SK-N-SH treated with all-trans-retinoic acid at 6 μM for 48 hours (cell line): ENCODE measurements around the gene TUFT1.

Experiments used
- BACH2 ChIP-seq: fragments of 250-450 bp; sonication (Bioruptor Pico); IDR thresholded peaks from 2 replicates; pipeline ENCODE4 v1.9.0; 2021; ENCODE audit warnings: mild to moderate bottlenecking, borderline replicate concordance
- ESRRG ChIP-seq: fragments of 250-450 bp; sonication (Bioruptor Pico); IDR thresholded peaks from 2 replicates; pipeline ENCODE4 v1.6.1; 2021; ENCODE audit warnings: mild to moderate bottlenecking
- RARB ChIP-seq: fragments of 250-450 bp; sonication (Bioruptor Pico); IDR thresholded peaks from 2 replicates; pipeline ENCODE4 v1.8.0; 2021; ENCODE audit warnings: mild to moderate bottlenecking, moderate library complexity
- SNAI2 ChIP-seq: fragments of 250-450 bp; sonication (Bioruptor Pico); IDR thresholded peaks from 2 replicates; pipeline ENCODE4 v1.5.0; 2020; ENCODE audit warnings: mild to moderate bottlenecking, moderate library complexity
- TCF4 ChIP-seq: fragments of 250-450 bp; sonication (Bioruptor Pico); IDR thresholded peaks from 2 replicates; pipeline ENCODE4 v1.8.0; 2021; ENCODE audit warnings: mild to moderate bottlenecking, moderate library complexity, borderline replicate concordance
- TOX ChIP-seq: fragments of 250-450 bp; sonication (Bioruptor Pico); IDR thresholded peaks from 2 replicates; pipeline ENCODE4 v1.8.0; 2021; ENCODE audit warnings: mild to moderate bottlenecking, moderate library complexity, borderline replicate concordance
- ZFP3 ChIP-seq: fragments of 250-450 bp; sonication (Bioruptor Pico); IDR thresholded peaks from 2 replicates; pipeline ENCODE4 v1.5.0; 2020; ENCODE audit warnings: mild to moderate bottlenecking, moderate library complexity
- ZFP30 ChIP-seq: fragments of 450-650 bp; formaldehyde crosslinking; IDR thresholded peaks from 2 replicates; pipeline ENCODE4 v1.5.0; 2022; ENCODE audit warnings: mild to moderate bottlenecking, moderate library complexity
- TF ChIP-seq, protein P1 (sequence below): fragments of 250-450 bp; sonication (Bioruptor Pico); IDR thresholded peaks from 2 replicates; pipeline ENCODE4 v1.8.0; 2020; ENCODE audit warnings: mild to moderate bottlenecking, moderate library complexity, borderline replicate concordance
- TF ChIP-seq, protein P2 (sequence below): fragments of 250-450 bp; sonication (Bioruptor Pico); IDR thresholded peaks from 2 replicates; pipeline ENCODE4 v1.5.1; 2020; ENCODE audit warnings: low read depth, mild to moderate bottlenecking, moderate library complexity
- TF ChIP-seq, protein P3 (sequence below): fragments of 250-450 bp; sonication (Bioruptor Pico); IDR thresholded peaks from 2 replicates; pipeline ENCODE4 v1.5.1; 2021; ENCODE audit warnings: mild to moderate bottlenecking, moderate library complexity

DNA sequence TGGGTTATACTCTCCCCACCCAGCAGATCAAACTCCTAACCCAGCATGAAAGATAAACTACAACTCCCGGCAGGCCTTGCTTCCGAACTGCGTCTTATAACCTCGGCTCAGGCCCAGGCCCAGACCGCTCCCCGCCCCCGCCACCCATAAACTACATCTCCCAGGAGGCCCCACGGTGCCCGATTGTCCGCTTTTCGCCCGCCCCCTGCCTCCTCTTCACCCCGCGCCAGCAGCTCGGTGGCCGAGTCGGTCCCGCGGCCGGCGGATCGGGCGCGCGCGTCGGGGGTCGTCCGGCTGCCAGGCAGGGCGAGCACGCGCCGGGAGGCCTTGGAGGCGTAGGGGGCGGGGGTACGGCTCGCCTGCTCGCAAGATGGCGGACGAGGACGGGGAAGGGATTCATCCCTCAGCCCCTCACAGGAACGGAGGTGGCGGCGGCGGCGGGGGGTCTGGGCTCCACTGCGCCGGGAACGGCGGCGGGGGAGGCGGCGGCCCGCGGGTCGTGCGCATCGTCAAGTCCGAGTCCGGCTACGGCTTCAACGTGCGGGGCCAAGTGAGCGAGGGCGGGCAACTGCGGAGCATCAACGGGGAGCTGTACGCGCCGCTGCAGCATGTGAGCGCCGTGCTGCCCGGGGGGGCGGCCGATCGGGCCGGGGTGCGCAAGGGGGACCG, 71.9 kb downstream of the TUFT1 start, which contains the start of gene SNX27:
- TF ChIP-seq, protein P1, sequence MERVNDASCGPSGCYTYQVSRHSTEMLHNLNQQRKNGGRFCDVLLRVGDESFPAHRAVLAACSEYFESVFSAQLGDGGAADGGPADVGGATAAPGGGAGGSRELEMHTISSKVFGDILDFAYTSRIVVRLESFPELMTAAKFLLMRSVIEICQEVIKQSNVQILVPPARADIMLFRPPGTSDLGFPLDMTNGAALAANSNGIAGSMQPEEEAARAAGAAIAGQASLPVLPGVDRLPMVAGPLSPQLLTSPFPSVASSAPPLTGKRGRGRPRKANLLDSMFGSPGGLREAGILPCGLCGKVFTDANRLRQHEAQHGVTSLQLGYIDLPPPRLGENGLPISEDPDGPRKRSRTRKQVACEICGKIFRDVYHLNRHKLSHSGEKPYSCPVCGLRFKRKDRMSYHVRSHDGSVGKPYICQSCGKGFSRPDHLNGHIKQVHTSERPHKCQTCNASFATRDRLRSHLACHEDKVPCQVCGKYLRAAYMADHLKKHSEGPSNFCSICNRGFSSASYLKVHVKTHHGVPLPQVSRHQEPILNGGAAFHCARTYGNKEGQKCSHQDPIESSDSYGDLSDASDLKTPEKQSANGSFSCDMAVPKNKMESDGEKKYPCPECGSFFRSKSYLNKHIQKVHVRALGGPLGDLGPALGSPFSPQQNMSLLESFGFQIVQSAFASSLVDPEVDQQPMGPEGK, result no peak
- TF ChIP-seq ZFP3 (no peak), ESRRG (CRISPR knock-in tag) (no peak), TOX (CRISPR knock-in tag) (no peak), TCF4 (CRISPR knock-in tag) (no peak), SNAI2 (CRISPR knock-in tag) (no peak), RARB (CRISPR knock-in tag) (no peak), ZFP30 (CRISPR knock-in tag) (no peak), BACH2 (CRISPR knock-in tag) (no peak)
- TF ChIP-seq, protein P2, sequence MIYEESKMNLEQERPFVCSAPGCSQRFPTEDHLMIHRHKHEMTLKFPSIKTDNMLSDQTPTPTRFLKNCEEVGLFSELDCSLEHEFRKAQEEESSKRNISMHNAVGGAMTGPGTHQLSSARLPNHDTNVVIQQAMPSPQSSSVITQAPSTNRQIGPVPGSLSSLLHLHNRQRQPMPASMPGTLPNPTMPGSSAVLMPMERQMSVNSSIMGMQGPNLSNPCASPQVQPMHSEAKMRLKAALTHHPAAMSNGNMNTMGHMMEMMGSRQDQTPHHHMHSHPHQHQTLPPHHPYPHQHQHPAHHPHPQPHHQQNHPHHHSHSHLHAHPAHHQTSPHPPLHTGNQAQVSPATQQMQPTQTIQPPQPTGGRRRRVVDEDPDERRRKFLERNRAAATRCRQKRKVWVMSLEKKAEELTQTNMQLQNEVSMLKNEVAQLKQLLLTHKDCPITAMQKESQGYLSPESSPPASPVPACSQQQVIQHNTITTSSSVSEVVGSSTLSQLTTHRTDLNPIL (CRISPR knock-in tag), result no peak
- TF ChIP-seq, protein P3, sequence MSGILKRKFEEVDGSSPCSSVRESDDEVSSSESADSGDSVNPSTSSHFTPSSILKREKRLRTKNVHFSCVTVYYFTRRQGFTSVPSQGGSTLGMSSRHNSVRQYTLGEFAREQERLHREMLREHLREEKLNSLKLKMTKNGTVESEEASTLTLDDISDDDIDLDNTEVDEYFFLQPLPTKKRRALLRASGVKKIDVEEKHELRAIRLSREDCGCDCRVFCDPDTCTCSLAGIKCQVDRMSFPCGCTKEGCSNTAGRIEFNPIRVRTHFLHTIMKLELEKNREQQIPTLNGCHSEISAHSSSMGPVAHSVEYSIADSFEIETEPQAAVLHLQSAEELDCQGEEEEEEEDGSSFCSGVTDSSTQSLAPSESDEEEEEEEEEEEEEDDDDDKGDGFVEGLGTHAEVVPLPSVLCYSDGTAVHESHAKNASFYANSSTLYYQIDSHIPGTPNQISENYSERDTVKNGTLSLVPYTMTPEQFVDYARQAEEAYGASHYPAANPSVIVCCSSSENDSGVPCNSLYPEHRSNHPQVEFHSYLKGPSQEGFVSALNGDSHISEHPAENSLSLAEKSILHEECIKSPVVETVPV, result no peak
